Activated naive CD4-positive, alpha-beta T cell treated with anti-CD3 and anti-CD28 coated beads, Interleukin-2, amount 50 U/mL, for 24 hours (primary cell): ENCODE results near the gene GPC1.

Experiments
- H3K27ac Mint-ChIP-seq: one replicate; pipeline ENCODE4 v1.8.0; 2021; ENCODE audit warnings: mild to moderate bottlenecking, mixed read lengths
- H3K27me3 Mint-ChIP-seq: one replicate; pipeline ENCODE4 v1.8.0; 2021; ENCODE audit warnings: mixed read lengths
- H3K36me3 Mint-ChIP-seq: one replicate; pipeline ENCODE4 v1.8.0; 2021; ENCODE audit warnings: mixed read lengths
- H3K4me1 Mint-ChIP-seq: one replicate; pipeline ENCODE4 v1.8.0; 2021; ENCODE audit warnings: mixed read lengths
- H3K4me3 Mint-ChIP-seq: one replicate; pipeline ENCODE4 v1.8.0; 2021; ENCODE audit warnings: mild to moderate bottlenecking, mixed read lengths
- H3K9me3 Mint-ChIP-seq: one replicate; pipeline ENCODE4 v1.8.0; 2021; ENCODE audit warnings: mixed read lengths

GPC1 gene

DNA sequence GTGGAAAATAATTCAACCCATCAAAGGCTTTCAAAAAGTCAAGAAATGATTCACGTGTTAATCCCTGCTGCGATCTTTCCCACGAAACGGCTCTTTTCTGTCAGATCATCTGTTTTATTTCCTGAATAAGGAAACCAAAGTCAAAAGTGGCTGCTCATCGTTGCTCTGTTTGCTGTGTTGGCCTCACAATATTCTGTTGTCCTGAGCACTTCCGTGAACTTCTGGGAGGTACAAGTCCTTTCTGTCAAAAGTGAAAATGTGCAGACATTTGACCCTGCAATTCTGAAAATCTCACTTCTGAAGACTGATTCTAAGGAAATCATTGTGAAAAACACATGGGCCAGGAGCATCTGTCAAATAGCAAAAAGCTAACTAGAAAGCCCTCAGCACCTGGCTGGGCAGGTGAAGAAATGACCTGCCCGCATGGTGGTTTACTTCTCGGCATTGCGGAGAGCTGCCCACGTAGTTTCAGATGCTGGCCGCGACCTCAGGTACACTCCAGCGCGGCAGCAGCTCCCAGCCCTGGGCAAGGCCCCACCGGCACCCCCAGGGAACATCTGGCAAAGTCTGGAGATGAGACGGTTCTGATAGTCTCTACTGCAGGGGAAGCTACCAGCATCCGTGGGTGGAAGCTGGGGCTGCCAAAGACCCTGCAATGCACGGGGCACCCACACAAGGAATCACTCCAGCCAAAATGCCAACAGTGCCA, 31.9 kb upstream of the GPC1 start:
- Mint-ChIP-seq H3K4me1 (peaks cover 13% of the 10 kb centered on the region), H3K27me3 (no peaks in the 10 kb centered on the region), H3K36me3 (no peaks in the 10 kb centered on the region), H3K27ac (no peak overlapping the region), H3K9me3 (no peaks in the 10 kb centered on the region), H3K4me3 (peak overlapping the region; percentile 59)

DNA sequence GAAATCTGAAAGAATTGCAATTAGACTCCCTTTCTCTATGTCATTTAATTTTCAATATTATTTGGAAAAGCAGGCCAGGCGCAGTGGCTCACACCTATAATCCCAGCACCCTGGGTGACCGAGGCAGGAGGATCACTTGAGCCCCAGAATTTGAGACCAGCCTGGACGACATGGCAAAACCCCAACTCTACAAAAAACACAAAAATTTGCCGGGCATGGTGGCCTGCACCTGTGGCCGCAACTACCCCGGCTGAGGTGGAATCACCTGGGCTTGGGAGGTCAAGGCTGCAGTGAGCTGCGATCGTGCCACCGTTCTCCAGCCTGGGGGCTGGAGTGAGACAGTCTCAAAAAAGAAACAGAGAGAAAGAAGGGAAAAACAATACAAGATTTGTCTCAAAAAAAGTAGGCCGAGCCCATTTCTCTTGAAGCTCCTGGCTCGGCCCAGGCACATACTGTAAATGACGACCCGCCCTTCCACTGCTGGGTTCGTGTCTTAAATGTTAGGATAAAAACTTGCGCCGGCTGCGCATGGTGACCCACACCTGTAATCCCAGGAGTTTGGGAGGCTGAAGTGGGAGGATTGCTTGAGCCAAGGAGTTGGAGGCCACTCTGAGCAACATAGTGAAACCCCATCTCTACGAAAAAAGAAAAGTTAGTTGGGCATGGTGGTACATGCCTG, 31.1 kb upstream of the GPC1 start:
- Mint-ChIP-seq H3K4me1 (peaks cover 13% of the 10 kb centered on the region), H3K27ac (no peak overlapping the region), H3K36me3 (no peaks in the 10 kb centered on the region), H3K27me3 (no peaks in the 10 kb centered on the region), H3K9me3 (no peaks in the 10 kb centered on the region), H3K4me3 (no peak overlapping the region)

DNA sequence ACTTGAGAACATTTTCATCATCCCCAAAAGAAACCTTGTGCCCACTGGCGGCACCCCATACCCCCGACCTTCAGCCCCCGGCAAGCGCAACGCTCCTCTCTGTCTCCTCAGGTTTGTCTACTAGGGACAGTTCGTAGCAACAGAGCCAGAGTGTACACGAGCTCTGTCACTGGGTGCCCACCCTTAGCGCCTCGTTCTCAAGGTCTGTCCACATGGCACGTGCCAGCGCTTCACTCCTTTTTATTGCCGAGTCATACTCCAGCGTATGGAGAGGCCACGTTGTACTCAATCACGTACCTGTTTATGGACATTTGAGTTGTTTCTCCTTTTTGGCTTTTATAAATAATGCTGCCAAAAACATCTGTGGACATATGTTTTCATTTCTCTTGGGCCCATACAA, 30.3 kb upstream of the GPC1 start:
- Mint-ChIP-seq H3K4me3 (no peak overlapping the region), H3K36me3 (no peaks in the 10 kb centered on the region), H3K4me1 (peaks cover 13% of the 10 kb centered on the region), H3K9me3 (no peaks in the 10 kb centered on the region), H3K27me3 (no peaks in the 10 kb centered on the region), H3K27ac (no peak overlapping the region)

DNA sequence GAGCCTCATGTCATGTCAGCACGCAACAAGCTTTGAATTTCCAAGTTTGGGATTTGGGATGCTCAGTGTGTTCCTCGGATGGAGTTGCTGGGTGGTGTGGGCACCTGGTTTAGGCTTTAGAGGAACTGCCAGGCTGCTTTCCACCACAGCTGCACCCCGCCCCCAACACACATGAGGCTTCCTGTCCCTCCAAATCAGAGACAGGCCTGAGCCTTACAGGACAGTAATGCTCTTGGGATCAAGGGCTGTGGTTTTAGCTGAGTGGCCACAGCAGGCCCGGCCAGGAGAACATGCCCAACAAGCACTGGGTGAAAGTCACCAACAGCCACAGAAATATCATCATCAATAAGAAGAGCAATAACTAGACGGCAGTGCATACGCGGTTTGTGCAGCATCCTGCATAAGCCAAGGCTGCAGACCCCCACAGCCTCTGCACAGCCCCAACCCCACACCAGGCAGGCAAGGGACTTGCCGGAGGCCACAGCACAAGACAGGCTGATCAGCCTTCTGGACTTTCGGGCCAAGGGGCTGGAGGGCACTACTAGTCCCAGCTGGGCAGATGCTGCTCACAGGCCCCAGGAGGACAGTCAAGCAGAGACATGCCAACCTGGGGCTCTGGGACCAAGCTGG, 29.7 kb upstream of the GPC1 start:
- Mint-ChIP-seq H3K4me1 (peaks cover 13% of the 10 kb centered on the region), H3K9me3 (no peaks in the 10 kb centered on the region), H3K4me3 (no peak overlapping the region), H3K27ac (no peak overlapping the region), H3K36me3 (no peaks in the 10 kb centered on the region), H3K27me3 (no peaks in the 10 kb centered on the region)

DNA sequence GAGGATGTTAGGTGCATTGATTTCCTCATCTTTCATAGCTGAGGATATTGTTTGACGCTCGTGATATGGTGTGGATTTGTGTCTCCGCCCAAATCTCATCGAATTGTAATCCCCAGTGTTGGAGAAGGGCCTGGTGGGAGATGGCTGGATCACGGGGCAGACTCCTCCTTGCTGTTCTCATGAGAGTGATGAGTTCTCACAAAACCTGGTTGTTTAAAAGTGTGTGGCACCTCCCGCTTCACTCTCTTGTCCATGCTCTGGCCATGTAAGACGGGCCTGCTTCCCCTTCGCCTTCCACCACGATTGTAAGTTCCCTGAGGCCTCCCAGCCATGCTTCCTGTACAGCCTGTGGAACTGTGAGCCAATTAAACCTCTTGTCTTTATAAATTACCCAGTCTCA, 28.4 kb upstream of the GPC1 start:
- H3K27me3 Mint-ChIP-seq = no peaks in the 10 kb centered on the region
- H3K4me3 Mint-ChIP-seq = no peak overlapping the region
- no peak overlapping the region for H3K27ac Mint-ChIP-seq
- H3K36me3 Mint-ChIP-seq = no peaks in the 10 kb centered on the region
- H3K4me1 Mint-ChIP-seq = peaks cover 13% of the 10 kb centered on the region
- H3K9me3 Mint-ChIP-seq = no peaks in the 10 kb centered on the region

DNA sequence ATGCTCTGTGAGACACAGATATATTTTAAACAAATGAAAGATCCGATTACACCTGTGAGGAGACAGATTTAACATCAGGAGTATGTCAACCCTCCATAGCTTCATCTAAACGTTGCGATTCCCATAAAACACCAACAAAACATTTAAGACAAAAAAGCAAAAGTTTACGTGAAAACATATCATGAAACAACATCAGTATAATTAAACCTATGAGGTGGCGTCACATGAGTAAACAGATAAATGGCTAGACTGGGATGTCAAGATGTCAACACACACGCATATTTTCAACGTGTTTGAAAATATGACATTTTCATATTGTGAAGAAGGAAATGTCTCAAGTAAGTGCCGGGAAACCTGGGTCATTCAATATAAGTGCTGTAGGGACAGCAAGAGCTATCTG, 25.5 kb upstream of the GPC1 start:
- Mint-ChIP-seq H3K36me3 (no peaks in the 10 kb centered on the region), H3K4me3 (no peak overlapping the region), H3K27ac (no peak overlapping the region), H3K9me3 (no peaks in the 10 kb centered on the region), H3K27me3 (no peaks in the 10 kb centered on the region), H3K4me1 (no peaks in the 10 kb centered on the region)

DNA sequence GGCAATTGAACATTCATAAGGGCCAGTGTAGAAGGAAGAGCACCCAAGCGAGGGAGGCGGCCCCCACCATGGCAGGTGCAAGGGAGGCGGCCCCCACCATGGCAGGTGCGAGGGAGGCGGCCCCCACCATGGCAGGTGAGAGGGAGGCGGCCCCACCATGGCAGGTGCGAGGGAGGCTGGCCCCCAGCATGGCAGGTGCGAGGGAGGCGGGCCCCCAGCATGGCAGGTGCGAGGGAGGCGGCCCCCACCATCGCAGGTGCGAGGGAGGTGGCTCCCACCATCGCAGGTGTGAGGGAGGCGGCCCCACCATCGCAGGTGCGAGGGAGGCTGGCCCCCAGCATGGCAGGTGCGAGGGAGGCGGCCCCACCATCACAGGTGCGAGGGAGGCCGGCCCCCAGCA, 24.7 kb upstream of the GPC1 start:
- Mint-ChIP-seq H3K9me3 (no peaks in the 10 kb centered on the region), H3K27me3 (no peaks in the 10 kb centered on the region), H3K4me1 (no peaks in the 10 kb centered on the region), H3K4me3 (no peak overlapping the region), H3K27ac (no peak overlapping the region), H3K36me3 (no peaks in the 10 kb centered on the region)

DNA sequence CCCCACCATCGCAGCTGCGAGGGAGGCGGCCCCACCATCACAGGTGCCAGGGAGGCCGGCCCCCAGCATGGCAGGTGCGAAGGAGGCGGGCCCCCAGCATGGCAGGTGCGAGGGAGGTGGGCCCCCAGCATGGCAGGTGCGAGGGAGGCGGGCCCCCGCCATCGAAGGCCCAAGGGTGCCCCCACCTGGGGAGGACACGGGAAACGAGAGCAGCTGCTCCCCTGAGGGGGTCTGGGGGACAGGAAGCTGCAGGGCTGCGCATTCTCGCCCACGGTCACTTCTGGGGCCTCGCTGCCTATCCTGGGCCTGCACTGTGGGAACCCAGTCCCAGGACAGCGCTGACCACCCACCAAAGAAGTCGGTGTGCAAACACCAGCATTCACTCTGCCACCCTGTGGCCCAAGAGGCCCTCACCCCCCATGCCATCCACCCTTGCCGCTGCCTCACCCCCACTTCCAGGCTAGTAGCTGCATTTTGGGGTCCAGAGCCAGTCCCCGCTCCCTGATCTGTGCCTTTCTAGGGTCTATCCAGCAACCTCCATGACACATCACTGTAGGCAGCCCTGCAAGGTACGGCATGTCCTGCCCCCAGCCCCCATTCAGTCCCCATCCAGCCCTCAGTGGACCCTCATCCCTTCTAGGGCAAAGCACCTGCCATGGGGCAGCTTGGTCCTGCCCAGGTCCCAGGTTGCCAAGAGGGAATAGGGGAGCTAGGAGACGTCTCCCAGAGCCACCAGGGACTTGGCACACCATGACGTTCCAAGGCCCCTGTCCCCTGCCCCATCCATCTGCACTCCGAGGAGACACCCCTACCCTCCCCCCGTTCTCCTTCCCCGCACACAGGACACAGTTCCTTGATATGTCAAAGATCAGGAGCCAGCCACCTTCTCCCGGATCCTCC, 24.0 kb upstream of the GPC1 start:
- H3K4me3 Mint-ChIP-seq = no peak overlapping the region
- no peaks in the 10 kb centered on the region for H3K4me1 Mint-ChIP-seq
- no peaks in the 10 kb centered on the region for H3K27me3 Mint-ChIP-seq
- H3K27ac Mint-ChIP-seq = no peak overlapping the region
- no peaks in the 10 kb centered on the region for H3K9me3 Mint-ChIP-seq
- no peaks in the 10 kb centered on the region for H3K36me3 Mint-ChIP-seq

DNA sequence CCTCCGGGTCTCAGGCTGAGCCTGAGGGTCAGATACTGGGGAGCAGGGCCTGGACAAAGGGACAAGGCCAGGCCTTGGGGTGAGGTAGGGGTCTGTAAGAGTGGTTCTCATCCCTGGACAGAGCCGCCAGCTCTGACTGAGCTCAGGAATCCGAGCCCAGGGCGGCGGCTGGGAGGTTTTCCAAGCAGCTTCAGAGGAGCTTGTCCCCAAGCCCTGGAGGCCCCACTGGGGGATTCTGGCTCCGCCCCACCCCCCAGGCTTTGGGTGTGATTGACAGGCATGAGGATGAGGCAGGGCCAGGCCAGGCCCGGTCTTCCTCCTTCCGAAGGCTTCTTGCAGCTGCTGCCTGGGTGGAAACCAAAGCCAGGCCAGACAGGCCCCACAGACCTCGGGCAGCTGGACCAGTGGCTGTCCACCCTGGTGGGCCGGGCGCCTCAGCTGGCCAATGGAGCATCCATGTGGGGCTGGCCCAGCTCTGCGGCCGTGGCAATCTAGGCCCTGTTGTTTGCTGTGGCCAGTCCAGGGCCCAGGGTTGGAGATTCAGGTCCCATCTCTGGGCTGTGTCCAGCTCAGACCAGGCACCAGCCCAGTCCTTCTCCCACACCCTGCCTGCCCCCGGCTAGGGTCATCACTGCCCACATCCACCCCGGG, 23.1 kb upstream of the GPC1 start:
- H3K27ac Mint-ChIP-seq = no peak overlapping the region
- H3K9me3 Mint-ChIP-seq = no peaks in the 10 kb centered on the region
- no peak overlapping the region for H3K4me3 Mint-ChIP-seq
- H3K4me1 Mint-ChIP-seq = no peaks in the 10 kb centered on the region
- H3K36me3 Mint-ChIP-seq = no peaks in the 10 kb centered on the region
- no peaks in the 10 kb centered on the region for H3K27me3 Mint-ChIP-seq

DNA sequence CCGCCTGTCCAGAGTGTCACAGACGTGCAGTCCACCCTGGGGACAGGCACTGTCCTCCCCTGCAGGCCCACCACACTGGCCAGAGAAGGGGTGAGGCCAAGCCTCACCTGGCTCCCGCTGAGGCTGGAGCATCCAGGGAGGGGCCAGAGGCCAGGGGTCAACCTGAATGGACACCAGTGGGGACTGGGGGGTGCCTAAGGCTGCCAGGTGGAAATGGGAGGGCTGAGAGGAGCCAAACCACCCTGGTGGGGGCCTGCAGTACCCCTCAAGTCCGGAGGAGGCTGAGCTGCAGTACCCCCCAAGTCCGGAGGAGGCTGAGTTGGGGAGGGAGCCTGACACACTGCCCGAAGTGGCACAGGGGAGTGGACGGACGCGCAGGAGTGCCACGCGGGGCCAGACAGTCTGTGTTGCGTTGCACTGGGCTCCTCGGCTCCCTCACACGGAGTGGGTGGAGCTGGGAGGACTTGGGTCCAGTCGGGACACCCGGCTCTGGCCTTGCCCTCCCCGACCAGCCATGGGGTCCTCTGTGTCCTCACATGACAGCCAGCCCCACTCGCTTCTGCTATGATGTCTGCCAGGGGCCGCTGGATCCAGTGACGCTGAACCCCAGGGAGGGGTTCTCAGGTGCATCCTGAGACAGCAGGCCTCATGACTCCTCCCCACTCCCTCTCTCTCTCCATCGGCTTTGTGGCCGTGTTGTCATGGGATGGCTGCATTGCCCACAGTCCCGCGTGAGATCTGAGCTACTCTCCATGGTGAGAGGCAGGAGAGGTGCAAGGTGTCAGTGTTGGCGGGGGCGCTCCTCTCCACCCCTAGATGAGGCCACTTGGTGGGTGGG, 22.3 kb upstream of the GPC1 start:
- Mint-ChIP-seq H3K9me3 (no peaks in the 10 kb centered on the region), H3K4me3 (no peak overlapping the region), H3K27ac (no peak overlapping the region), H3K4me1 (no peaks in the 10 kb centered on the region), H3K27me3 (no peaks in the 10 kb centered on the region), H3K36me3 (no peaks in the 10 kb centered on the region)

DNA sequence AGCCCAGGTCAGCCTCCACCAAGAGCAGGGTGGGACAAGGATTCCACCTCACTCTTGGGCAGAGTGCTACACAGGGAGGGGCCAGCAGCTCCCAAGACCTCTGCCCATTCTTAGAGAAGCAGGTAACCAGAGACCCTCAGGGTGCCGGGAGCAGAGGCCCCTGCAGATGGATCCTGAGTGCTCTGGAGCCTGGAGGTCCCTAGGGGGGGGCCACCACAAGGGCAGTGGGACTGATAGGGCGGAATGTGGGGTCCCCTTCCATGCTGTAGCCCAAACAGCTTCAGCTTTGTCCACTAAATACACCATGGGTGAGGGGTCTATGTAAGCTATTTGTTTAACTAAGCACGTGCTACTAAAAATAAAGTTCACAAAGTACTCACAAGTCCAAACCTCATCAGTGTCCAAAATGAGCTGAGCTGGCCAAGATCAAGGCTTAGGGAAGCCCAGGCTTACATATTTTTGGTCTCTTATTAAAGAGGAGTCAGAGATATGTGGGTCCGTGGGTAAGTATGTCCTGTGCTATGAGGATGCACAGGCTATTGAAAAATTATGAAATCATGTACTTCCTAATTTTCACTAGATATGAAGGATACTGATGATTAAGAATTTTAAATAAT, 21.5 kb upstream of the GPC1 start:
- Mint-ChIP-seq H3K27ac (no peak overlapping the region), H3K36me3 (no peaks in the 10 kb centered on the region), H3K4me1 (no peaks in the 10 kb centered on the region), H3K27me3 (no peaks in the 10 kb centered on the region), H3K9me3 (no peaks in the 10 kb centered on the region), H3K4me3 (no peak overlapping the region)

DNA sequence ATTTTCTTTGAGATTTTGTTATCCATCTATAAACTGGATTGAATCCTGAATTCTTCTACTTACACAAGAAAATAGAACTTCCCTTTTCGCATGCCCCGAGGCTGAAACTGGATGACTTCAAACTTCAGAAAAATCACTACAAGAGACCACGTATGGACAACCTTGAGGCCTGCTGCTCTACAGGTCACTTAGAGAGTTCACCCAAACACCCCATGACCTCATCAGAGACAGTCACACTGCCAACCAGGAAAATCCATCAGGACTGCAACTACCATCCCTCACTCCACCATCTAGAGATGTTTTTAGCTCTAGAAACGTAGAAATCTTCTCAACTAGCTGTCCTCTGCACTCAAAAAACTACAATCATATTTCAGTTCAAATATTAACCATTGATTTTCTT, 18.6 kb upstream of the GPC1 start:
- no peak overlapping the region for H3K4me3 Mint-ChIP-seq
- H3K4me1 Mint-ChIP-seq = no peaks in the 10 kb centered on the region
- no peaks in the 10 kb centered on the region for H3K27me3 Mint-ChIP-seq
- H3K27ac Mint-ChIP-seq = no peak overlapping the region
- H3K9me3 Mint-ChIP-seq = no peaks in the 10 kb centered on the region
- no peaks in the 10 kb centered on the region for H3K36me3 Mint-ChIP-seq

DNA sequence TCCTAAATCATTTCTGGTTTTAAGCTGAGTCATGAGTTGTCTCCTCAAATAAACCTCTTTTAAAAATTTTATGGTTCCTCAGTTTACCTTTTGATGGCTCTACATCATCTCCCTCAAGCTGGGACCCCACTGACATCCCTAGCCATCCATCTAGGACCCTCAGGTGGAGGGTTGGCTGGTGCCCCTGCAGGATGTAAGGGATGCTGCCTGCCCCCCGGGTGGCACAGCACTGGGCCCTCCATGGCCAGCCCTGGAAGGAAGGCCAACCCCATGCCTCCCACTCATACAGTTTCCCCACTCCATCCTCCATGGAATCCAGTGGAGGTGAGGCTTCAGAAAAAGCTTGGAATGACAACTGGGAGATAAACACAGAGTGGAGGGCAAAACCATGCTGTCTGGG, 17.2 kb upstream of the GPC1 start:
- no peaks in the 10 kb centered on the region for H3K9me3 Mint-ChIP-seq
- H3K4me1 Mint-ChIP-seq = no peaks in the 10 kb centered on the region
- H3K27me3 Mint-ChIP-seq = no peaks in the 10 kb centered on the region
- no peak overlapping the region for H3K27ac Mint-ChIP-seq
- no peak overlapping the region for H3K4me3 Mint-ChIP-seq
- no peaks in the 10 kb centered on the region for H3K36me3 Mint-ChIP-seq

DNA sequence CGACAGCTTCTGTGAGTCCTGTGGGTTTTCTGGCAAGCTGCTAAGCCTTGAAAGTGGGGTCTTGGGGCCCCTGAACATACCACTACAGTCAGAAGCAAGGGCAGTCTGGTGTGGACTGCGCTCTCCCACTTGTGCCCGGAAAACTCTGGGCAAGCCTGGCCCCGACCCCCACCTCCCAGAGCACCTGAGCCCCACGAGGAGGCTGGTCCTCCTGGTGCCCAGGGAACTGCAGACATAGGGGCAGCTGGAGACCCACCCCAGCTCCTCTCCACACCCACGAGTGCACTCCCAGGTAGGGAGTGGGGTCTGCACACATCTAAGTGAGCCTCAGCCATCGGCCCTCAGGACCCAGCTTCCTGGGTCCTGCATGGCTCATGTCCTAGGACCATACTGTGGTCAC, 16.2 kb upstream of the GPC1 start:
- H3K4me1 Mint-ChIP-seq = no peaks in the 10 kb centered on the region
- H3K4me3 Mint-ChIP-seq = no peak overlapping the region
- H3K36me3 Mint-ChIP-seq = no peaks in the 10 kb centered on the region
- no peaks in the 10 kb centered on the region for H3K27me3 Mint-ChIP-seq
- no peak overlapping the region for H3K27ac Mint-ChIP-seq
- no peaks in the 10 kb centered on the region for H3K9me3 Mint-ChIP-seq
